Heart left ventricle (tissue), 13 donors: ENCODE data around the gene MS4A6A.
"Not testable (repeated sequence)": the region's sequence is repeated elsewhere in the genome, so short reads cannot be mapped to it uniquely, and the experiment has no call there.

Source experiments
- CTCF ChIP-seq, 12 donors: fragments of 200-600 bp; sonication (generic) in 4 of 12; IDR thresholded peaks; one replicate each; pipeline versions ENCODE4 v1.5.0 to v1.8.0; 2018 to 2022; ENCODE audit warnings: antibody characterized with exemption in 12 of 12, mild to moderate bottlenecking in 5 of 12
- POLR2A ChIP-seq, 2 donors: fragments of 450-650 bp; IDR thresholded peaks; one replicate each; pipeline ENCODE4 v1.6.1; 2017; ENCODE audit warnings: antibody characterized with exemption in 2 of 2, mild to moderate bottlenecking in 2 of 2, moderate library complexity in 2 of 2
- donor health status: ischemic (EF 13 %, LVEDD 7.1; RV severe dilation, severe dysfunction).
- donor health status: DM: no; HTN: yes; CAD: no.
- donor health status: DM: no; HTN: no; CAD: no.
- donor health status: ischemic (EF 25% LVEDD 6.9; RV normal size, moderate dysfunction).
- donor health status: ischemic (EF 25% LVEDD 5.7; RV mildly dilated, moderate dysfunction).
- donor health status: ischemic (EF 35%, LVEDD 5.7; RV mildly dilated, moderate dysfunction).
- donor health status: nonischemic (EF 11% LVEDD 7.7; RV severe dilation, severe dysfunction).
- donor health status: DM: yes; HTN: yes; CAD: no.
- donor health status: PGD.
- donor health status: ischemic (EF 29% LVEDD 5.4; RV normal size, mild dysfunction).
- donor health status: nonischemic (EF 23%, LVEDD 6.1; RV moderate dilation, normal function).

GRCh38 chr11:60201334-60201733 is 18.5 kb upstream of the MS4A6A start:
- not testable (repeated sequence) for TF ChIP-seq CTCF, POLR2A (IDR thresholded peaks at IDR 0.05)
